Esophagus muscularis mucosa (tissue), 4 donors: ENCODE measurements around the gene ADA.

Experiments
- CTCF ChIP-seq, 3 experiments: fragments of 200-600 bp in 2 of 3; fragments of 450-650 bp in 1 of 3; sonication (generic) in 2 of 3; IDR thresholded peaks; one replicate each; pipeline ENCODE4 v1.5.1; 2017 to 2019; ENCODE audit warnings: antibody characterized with exemption in 3 of 3, mild to moderate bottlenecking in 2 of 3, moderate library complexity in 1 of 3
- EP300 ChIP-seq: sonication (generic); formaldehyde crosslinking; IDR thresholded peaks from one replicate; pipeline ENCODE4 v1.6.1; 2017; ENCODE audit warnings: antibody characterized with exemption
- POLR2A ChIP-seq: fragments of 450-650 bp; IDR thresholded peaks from one replicate; pipeline ENCODE4 v1.6.1; 2017; ENCODE audit warnings: antibody characterized with exemption, moderate library complexity, mild to moderate bottlenecking, low read depth
- POLR2AphosphoS5 ChIP-seq, 2 donors: sonication (generic); formaldehyde crosslinking; IDR thresholded peaks; one replicate each; pipeline ENCODE4 v1.6.1; 2017; ENCODE audit warnings: antibody characterized with exemption in 2 of 2

DNA sequence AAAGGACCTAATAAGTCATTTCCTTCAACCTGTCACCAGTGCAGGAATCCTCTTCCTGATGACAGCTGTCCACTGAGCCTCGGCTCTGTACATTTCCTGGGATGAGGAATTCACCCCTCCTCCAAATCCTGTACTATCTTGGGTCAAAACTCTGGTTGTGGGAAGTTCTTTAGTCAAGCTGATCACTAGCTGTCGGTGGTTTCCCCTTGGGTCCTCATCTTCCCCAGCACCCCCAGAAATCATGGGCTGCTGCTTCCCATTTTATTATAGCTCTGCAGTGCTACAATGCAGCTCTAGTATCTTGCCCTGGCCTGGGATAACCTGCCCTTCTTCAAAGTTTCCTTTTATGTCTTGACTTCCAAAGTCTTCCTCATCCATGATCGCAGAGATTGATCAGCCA lies 14.6 kb upstream of the ADA start:
- TF ChIP-seq CTCF (IDR thresholded peaks at IDR 0.05) (no peak), EP300 (no peak), POLR2A (no peak), POLR2AphosphoS5 (IDR thresholded peaks at IDR 0.05) (no peak)
